ENCODE measurements around the gene TMEM176B. TPM values are rescaled to one million over a fixed set of nuclear protein-coding genes. Genes with fewer than 3 reads are reported as not detected.

Gene TMEM176B
- total RNA-seq, 3 donors from 2014 or later (not counting 1 experiment from before 2014, with no cell fraction given): 4.0 TPM; not detected in 2

DNA sequence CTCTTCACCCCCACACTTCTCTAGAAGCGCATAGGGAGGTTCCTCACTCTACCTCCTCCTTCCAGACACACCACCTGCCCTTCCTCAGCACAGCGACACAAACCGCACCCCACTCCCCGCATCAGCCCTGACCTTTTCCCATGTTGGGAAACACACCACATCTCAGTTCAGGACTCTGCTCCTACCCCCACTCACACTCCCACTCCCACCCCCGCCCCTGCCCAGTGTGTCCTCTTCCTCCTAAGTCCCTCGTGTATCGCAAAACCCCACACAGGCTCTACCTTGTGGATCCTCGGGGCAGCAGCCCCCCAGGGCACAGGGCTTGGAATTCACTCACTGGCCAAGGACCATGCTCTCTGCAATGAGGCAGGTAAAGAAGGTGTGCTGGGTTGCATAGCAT lies 47.9 kb upstream of the TMEM176B start:
- TF ChIP-seq, protein P1, sequence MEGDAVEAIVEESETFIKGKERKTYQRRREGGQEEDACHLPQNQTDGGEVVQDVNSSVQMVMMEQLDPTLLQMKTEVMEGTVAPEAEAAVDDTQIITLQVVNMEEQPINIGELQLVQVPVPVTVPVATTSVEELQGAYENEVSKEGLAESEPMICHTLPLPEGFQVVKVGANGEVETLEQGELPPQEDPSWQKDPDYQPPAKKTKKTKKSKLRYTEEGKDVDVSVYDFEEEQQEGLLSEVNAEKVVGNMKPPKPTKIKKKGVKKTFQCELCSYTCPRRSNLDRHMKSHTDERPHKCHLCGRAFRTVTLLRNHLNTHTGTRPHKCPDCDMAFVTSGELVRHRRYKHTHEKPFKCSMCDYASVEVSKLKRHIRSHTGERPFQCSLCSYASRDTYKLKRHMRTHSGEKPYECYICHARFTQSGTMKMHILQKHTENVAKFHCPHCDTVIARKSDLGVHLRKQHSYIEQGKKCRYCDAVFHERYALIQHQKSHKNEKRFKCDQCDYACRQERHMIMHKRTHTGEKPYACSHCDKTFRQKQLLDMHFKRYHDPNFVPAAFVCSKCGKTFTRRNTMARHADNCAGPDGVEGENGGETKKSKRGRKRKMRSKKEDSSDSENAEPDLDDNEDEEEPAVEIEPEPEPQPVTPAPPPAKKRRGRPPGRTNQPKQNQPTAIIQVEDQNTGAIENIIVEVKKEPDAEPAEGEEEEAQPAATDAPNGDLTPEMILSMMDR (IDR thresholded peaks at IDR 0.05): no peak
- 88% methylated on average over 8 of the region's 8 CpGs for WGBS (ENCODE audit: insufficient coverage)

DNA sequence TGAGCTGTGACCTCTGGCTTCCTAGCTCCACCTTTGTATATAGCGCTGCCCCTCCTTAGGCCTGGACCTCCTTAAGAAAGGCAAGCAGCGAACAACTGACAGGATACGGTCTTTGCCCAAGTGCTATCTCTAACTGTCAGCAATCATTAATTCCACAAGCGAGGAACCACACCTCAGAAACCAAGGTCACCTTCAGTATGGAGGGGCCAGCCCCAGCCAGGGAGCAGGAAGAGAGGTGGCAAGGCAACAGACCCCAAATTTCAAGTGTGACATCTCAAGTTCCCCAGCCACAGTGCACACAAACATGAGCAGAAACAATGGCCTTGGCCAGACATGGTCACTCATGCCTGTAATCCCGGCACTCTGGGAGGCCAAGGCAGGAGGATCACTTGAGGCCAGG lies 47.4 kb upstream of the TMEM176B start:
- peaks cover 4% of the 10 kb centered on the region for H3K27me3 ChIP-seq (ENCODE audit: control insufficient read depth, insufficient read depth, low read length)

More for the DNA sequence above, 47.9 kb upstream of the TMEM176B start:
- Mint-ChIP-seq H3K36me3 (no peaks in the 10 kb centered on the region), H3K27me3 (ENCODE audit: low read depth in 2 of 2) (peaks cover 24 to 29% of the 10 kb centered on the region in 2 donors), H3K27ac (no peak overlapping the region), H3K9me3 (no peaks in the 10 kb centered on the region), H3K4me3 (no peak overlapping the region), H3K4me1 (peaks cover 0 to 10% of the 10 kb centered on the region in 2 donors)
- Histone ChIP-seq H3K4me3 (ENCODE audit: low read length) (no peak overlapping the region), H3K36me3 (ENCODE audit: control insufficient read depth, insufficient read depth, low read length) (no peaks in the 10 kb centered on the region), H3K27me3 (ENCODE audit: control insufficient read depth, insufficient read depth, low read length) (peaks cover 4% of the 10 kb centered on the region), H3K9me3 (ENCODE audit: control insufficient read depth, insufficient read depth, low read length) (no peaks in the 10 kb centered on the region), H3K27ac (ENCODE audit: low read length) (no peak overlapping the region), H3K4me1 (ENCODE audit: control insufficient read depth, insufficient read depth, low read length) (no peaks in the 10 kb centered on the region)
- no peak for DNase-seq
- no peak for ATAC-seq
- intact Hi-C loops (cut with micrococcal nuclease): no loop called here

DNA sequence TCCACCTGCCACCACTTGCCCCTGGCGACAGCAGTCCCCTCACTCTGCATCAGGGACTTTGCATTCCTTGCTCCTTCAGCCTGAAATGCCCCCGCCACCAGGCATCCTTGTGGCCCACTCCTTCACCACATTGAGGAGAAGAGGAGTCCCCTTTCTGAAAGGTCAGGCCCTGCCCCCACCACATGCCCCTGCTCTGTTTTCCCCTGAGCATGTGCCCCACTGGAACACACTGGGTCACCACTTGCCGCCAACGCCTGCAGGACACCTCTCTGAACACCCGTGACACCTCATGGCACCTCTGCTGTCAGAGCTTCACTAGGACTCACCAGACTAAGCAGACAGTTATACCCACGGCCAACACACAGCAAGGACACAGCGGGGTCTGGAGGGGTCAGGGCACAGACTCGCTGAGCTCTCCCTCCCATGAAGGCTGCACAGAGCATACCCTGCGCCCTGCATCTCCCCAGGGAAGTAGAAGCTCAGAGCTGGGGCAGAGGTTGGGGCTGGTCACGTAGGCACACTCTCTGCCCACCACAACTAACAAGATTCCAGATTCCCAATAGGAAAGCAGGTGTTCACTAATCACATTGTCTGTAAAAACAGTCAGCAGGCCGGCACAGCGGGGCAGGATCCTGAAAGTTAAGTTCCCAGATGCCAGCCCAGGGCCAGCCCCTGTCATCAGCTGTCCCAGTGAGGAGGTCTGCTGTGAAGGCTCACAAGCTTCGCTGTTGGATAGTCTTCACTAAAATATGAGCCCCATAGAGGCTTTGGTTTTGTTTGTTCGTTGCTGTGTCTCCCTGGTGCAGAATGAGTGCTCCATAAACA lies 46.3 kb upstream of the TMEM176B start:
- Histone ChIP-seq H3K27ac (ENCODE audit: low read length) (no peak overlapping the region), H3K36me3 (ENCODE audit: control insufficient read depth, insufficient read depth, low read length) (no peaks in the 10 kb centered on the region), H3K9me3 (ENCODE audit: control insufficient read depth, insufficient read depth, low read length) (no peaks in the 10 kb centered on the region), H3K27me3 (ENCODE audit: control insufficient read depth, insufficient read depth, low read length) (peaks cover 2% of the 10 kb centered on the region), H3K4me1 (ENCODE audit: control insufficient read depth, insufficient read depth, low read length) (no peaks in the 10 kb centered on the region), H3K4me3 (ENCODE audit: low read length) (no peak overlapping the region)
- Mint-ChIP-seq H3K4me3 (no peak overlapping the region), H3K4me1 (no peaks in the 10 kb centered on the region), H3K27me3 (ENCODE audit: low read depth in 2 of 2) (peaks cover 13% of the 10 kb centered on the region in 2 donors), H3K36me3 (no peaks in the 10 kb centered on the region), H3K9me3 (no peaks in the 10 kb centered on the region), H3K27ac (no peak overlapping the region)
- TF ChIP-seq, protein P1 (IDR thresholded peaks at IDR 0.05): no peak
- DNase-seq: no peak
- intact Hi-C loops (cut with micrococcal nuclease): no loop called here
- ATAC-seq: no peak
- WGBS (ENCODE audit: insufficient coverage): 88% methylated on average over 14 of the region's 14 CpGs

More for the DNA sequence above, 47.4 kb upstream of the TMEM176B start:
- no peak overlapping the region for H3K27ac ChIP-seq (ENCODE audit: low read length)
- ATAC-seq (no peak), DNase-seq (no peak)
- peaks cover 20 to 24% of the 10 kb centered on the region in 2 donors for H3K27me3 Mint-ChIP-seq (ENCODE audit: low read depth in 2 of 2)
- H3K9me3 ChIP-seq (ENCODE audit: control insufficient read depth, insufficient read depth, low read length): no peaks in the 10 kb centered on the region
- peaks cover 0 to 8% of the 10 kb centered on the region in 2 donors for H3K4me1 Mint-ChIP-seq
- intact Hi-C loops (cut with micrococcal nuclease): no loop called here
- no peak overlapping the region for H3K4me3 ChIP-seq (ENCODE audit: low read length)
- TF ChIP-seq, protein P1 (IDR thresholded peaks at IDR 0.05): no peak
- no peak overlapping the region for H3K4me3 Mint-ChIP-seq
- H3K36me3 ChIP-seq (ENCODE audit: control insufficient read depth, insufficient read depth, low read length): no peaks in the 10 kb centered on the region
- H3K27ac Mint-ChIP-seq: no peak overlapping the region
- no peaks in the 10 kb centered on the region for H3K9me3 Mint-ChIP-seq
- WGBS (ENCODE audit: insufficient coverage): 80% methylated on average over 5 of the region's 5 CpGs
- no peaks in the 10 kb centered on the region for H3K4me1 ChIP-seq (ENCODE audit: control insufficient read depth, insufficient read depth, low read length)
- no peaks in the 10 kb centered on the region for H3K36me3 Mint-ChIP-seq
